Stromal cell of bone marrow (primary cell): ENCODE measurements around the gene LBHD1.
"Not testable (repeated sequence)": the region's sequence is repeated elsewhere in the genome, so short reads cannot be mapped to it uniquely, and the experiment has no call there.

Source experiments
- DNase-seq: peaks from one replicate; pipeline ENCODE4 v3.0.0-alpha.2; 2012; ENCODE audit warnings: low read depth

LBHD1 gene

GRCh38 chr11:62616957-62617356 lies 55.1 kb downstream of the LBHD1 start:
- not testable (repeated sequence) for DNase-seq

- no peak for DNase-seq
These were observed 56.5 kb downstream of the LBHD1 start for GRCh38 chr11:62615521-62615920.

- DNase-seq: no peak
These were observed 57.8 kb downstream of the LBHD1 start for GRCh38 chr11:62614275-62614674.

GRCh38 chr11:62613291-62613778 lies 58.7 kb downstream of the LBHD1 start:
- no peak for DNase-seq
